AG04449 (cell line): ENCODE measurements around the gene SDK2.

Source experiments
- CTCF ChIA-PET: fragments of 350-600 bp; formaldehyde crosslinking; extraction: SDS; loops from one replicate; lab custom pipeline; 2021; ENCODE audit warnings: antibody characterized with exemption; lab: Yijun Ruan, JAX
- POLR2A ChIA-PET: fragments of 400-600, 350-600 bp; formaldehyde crosslinking; extraction: SDS; loops from one replicate; lab custom pipeline; 2020; ENCODE audit warnings: antibody characterized with exemption, inconsistent platforms; lab: Yijun Ruan, JAX
- DNase-seq: peaks from one replicate; pipeline ENCODE4 v3.0.0-alpha.2; 2010; ENCODE audit warnings: low read depth, low spot score
- H3K4me3 ChIP-seq: 2 replicates; pipeline ENCODE4 v1.5.1; 2011; ENCODE audit warnings: low read depth, mild to moderate bottlenecking, control low read depth, low read length
- CTCF ChIP-seq: IDR thresholded peaks from one replicate; pipeline ENCODE4 v1.5.1; 2011; ENCODE audit warnings: mild to moderate bottlenecking, moderate library complexity, low read length, control low read depth, inconsistent platforms; ENCODE audit not compliant: insufficient read depth; ENCODE audit errors: missing control alignments

SDK2 gene

GRCh38 chr17:73393381-73393780 is 250.9 kb downstream of the SDK2 start:
- TF ChIP-seq CTCF, result no peak
- ChIA-PET CTCF (no interaction called here), POLR2A (no interaction called here)
- no peak overlapping the region for H3K4me3 ChIP-seq
- no peak for DNase-seq

GRCh38 chr17:73391331-73392265 is 252.6 kb downstream of the SDK2 start:
- ChIA-PET POLR2A (no interaction called here), CTCF (interaction anchor here (0.7 to 1.2 kb wide), 2 partner anchors 22 to 835 kb away, joined by 3 read pairs; no protein-coding TSS in a partner anchor)
- DNase-seq, result no peak
- TF ChIP-seq CTCF, result no peak
- H3K4me3 ChIP-seq, result no peak overlapping the region

GRCh38 chr17:73390851-73391250 is 253.4 kb downstream of the SDK2 start:
- ChIA-PET POLR2A (no interaction called here), CTCF (interaction anchor here (1.2 kb wide), 1 partner anchor 834 kb away, joined by 3 read pairs; no protein-coding TSS in a partner anchor)
- TF ChIP-seq CTCF, result no peak
- DNase-seq, result no peak
- no peak overlapping the region for H3K4me3 ChIP-seq

GRCh38 chr17:73390221-73390620 is 254.0 kb downstream of the SDK2 start:
- TF ChIP-seq CTCF, result no peak
- DNase-seq, result no peak
- H3K4me3 ChIP-seq, result no peak overlapping the region
- ChIA-PET POLR2A (no interaction called here), CTCF (no interaction called here)

- CTCF ChIA-PET, result interaction anchor here (2.4 kb wide), 1 partner anchor 133 kb away, joined by 12 read pairs; no protein-coding TSS in a partner anchor
- no peak for TF ChIP-seq CTCF
- POLR2A ChIA-PET, result no interaction called here
Measured at GRCh38 chr17:73389411-73389810, 254.8 kb downstream of the SDK2 start.

GRCh38 chr17:73388578-73388905 is 255.7 kb downstream of the SDK2 start:
- ChIA-PET CTCF (interaction anchor here (2.0 to 2.4 kb wide), 2 partner anchors 19 to 132 kb away, joined by 12 read pairs; no protein-coding TSS in a partner anchor), POLR2A (no interaction called here)
- no peak overlapping the region for H3K4me3 ChIP-seq
- DNase-seq, result no peak
- TF ChIP-seq CTCF, result no peak

More at GRCh38 chr17:73389411-73389810, 254.8 kb downstream of the SDK2 start:
- H3K4me3 ChIP-seq, result no peak overlapping the region
- DNase-seq, result no peak
